COR-L47 (cell line): ENCODE results near the gene SLMAP.
"Not testable (repeated sequence)": the region's sequence is repeated elsewhere in the genome, so short reads cannot be mapped to it uniquely, and the experiment has no call there.

Experiments
- DNase-seq: peaks from one replicate; lab custom pipeline; 2025; lab: John Stamatoyannopoulos, UW

SLMAP gene

GRCh38 chr3:57792198-57792597 lies 36.1 kb downstream of the SLMAP start:
- DNase-seq: no peak

- DNase-seq: no peak
Measured at GRCh38 chr3:57793737-57794187, 37.7 kb downstream of the SLMAP start.

- DNase-seq: no peak
Measured at GRCh38 chr3:57794501-57794900, 38.4 kb downstream of the SLMAP start.

- no peak for DNase-seq
Measured at GRCh38 chr3:57794951-57795350, 38.8 kb downstream of the SLMAP start.

- no peak for DNase-seq
Measured at GRCh38 chr3:57796261-57796660, 40.2 kb downstream of the SLMAP start.

GRCh38 chr3:57797701-57798487 lies 41.8 kb downstream of the SLMAP start:
- no peak for DNase-seq

GRCh38 chr3:57803647-57804081 lies 47.6 kb downstream of the SLMAP start:
- no peak for DNase-seq

GRCh38 chr3:57805266-57805665 lies 49.2 kb downstream of the SLMAP start:
- no peak for DNase-seq

- DNase-seq: no peak
Measured at GRCh38 chr3:57805674-57806073, 49.6 kb downstream of the SLMAP start.

- not testable (repeated sequence) for DNase-seq
Measured at GRCh38 chr3:57806195-57806594, 50.1 kb downstream of the SLMAP start.

- DNase-seq: no peak
Measured at GRCh38 chr3:57808961-57809608, 53.0 kb downstream of the SLMAP start.

GRCh38 chr3:57809609-57809968 lies 53.5 kb downstream of the SLMAP start:
- DNase-seq: no peak

- no peak for DNase-seq
Measured at GRCh38 chr3:57810048-57810447, 53.9 kb downstream of the SLMAP start.

- no peak for DNase-seq
Measured at GRCh38 chr3:57810471-57811137, 54.5 kb downstream of the SLMAP start.

- no peak for DNase-seq
Measured at GRCh38 chr3:57815036-57815435, 58.9 kb downstream of the SLMAP start.

- DNase-seq: no peak
Measured at GRCh38 chr3:57816471-57817095, 60.5 kb downstream of the SLMAP start.

- DNase-seq: no peak
Measured at GRCh38 chr3:57818772-57819171, 62.7 kb downstream of the SLMAP start.

GRCh38 chr3:57820479-57820878 lies 64.4 kb downstream of the SLMAP start:
- no peak for DNase-seq

- no peak for DNase-seq
Measured at GRCh38 chr3:57821765-57822164, 65.7 kb downstream of the SLMAP start.

GRCh38 chr3:57822686-57823085 lies 66.6 kb downstream of the SLMAP start:
- no peak for DNase-seq

- no peak for DNase-seq
Measured at GRCh38 chr3:57825116-57825515, 69.0 kb downstream of the SLMAP start.

- no peak for DNase-seq
Measured at GRCh38 chr3:57826245-57826951, 70.3 kb downstream of the SLMAP start.
